Erythroblast (primary cell): Measurements from ENCODE around the gene ARHGAP26.

Source experiments
- GATA1 ChIP-seq: IDR thresholded peaks from 2 replicates; pipeline ENCODE4 v1.6.1; 2011; ENCODE audit warnings: low read depth, mild to moderate bottlenecking, control low read depth, low read length, moderate library complexity
- POLR2A ChIP-seq: IDR thresholded peaks from 2 replicates; pipeline ENCODE4 v1.6.1; 2011; ENCODE audit warnings: mild to moderate bottlenecking, low read length

GRCh38 chr5:142864290-142865260, 94.4 kb downstream of the ARHGAP26 start:
- TF ChIP-seq POLR2A (no peak), GATA1 (no peak)
